Measurements from ENCODE around the gene ERG28. TPM values are rescaled to one million over a fixed set of nuclear protein-coding genes. Genes with fewer than 3 reads are reported as not detected.

The ERG28 gene
- total and polyA plus RNA-seq, 2 experiments from 2014 or later = 27.9 to 95.1 TPM

- no peak overlapping the region for H3K4me3 ChIP-seq
- H3K4me1 Mint-ChIP-seq = peaks cover 10% of the 10 kb centered on the region; the same call in 2 of the 3 replicates
- H3K27ac ChIP-seq (ENCODE audit: low read depth) = no peak overlapping the region
- no peaks in the 10 kb centered on the region for H3K36me3 ChIP-seq (ENCODE audit: insufficient read depth)
- H3F3A ChIP-seq (replicated peaks; ENCODE audit: low read depth) = no peaks in the 10 kb centered on the region
- H3K27me3 ChIP-seq (ENCODE audit: insufficient read depth) = no peaks in the 10 kb centered on the region
- ATAC-seq (no peak), DNase-seq (ENCODE audit: low spot score) (no peak)
- H3K9me2 ChIP-seq (ENCODE audit: insufficient read depth) = 0 out of 2 replicates have a peak, but pooled peaks cover 2% of the 10 kb centered on the region
- TF ChIP-seq ETS1 (IDR thresholded peaks at IDR 0.05) = no peak
- no peak for TF ChIP-seq NANOG (IDR thresholded peaks at IDR 0.05; ENCODE audit: borderline replicate concordance)
- TF ChIP-seq CREB1 (CRISPR knock-in tag; IDR thresholded peaks at IDR 0.05; ENCODE audit: low read depth) = no peak
- TF ChIP-seq, protein P1, sequence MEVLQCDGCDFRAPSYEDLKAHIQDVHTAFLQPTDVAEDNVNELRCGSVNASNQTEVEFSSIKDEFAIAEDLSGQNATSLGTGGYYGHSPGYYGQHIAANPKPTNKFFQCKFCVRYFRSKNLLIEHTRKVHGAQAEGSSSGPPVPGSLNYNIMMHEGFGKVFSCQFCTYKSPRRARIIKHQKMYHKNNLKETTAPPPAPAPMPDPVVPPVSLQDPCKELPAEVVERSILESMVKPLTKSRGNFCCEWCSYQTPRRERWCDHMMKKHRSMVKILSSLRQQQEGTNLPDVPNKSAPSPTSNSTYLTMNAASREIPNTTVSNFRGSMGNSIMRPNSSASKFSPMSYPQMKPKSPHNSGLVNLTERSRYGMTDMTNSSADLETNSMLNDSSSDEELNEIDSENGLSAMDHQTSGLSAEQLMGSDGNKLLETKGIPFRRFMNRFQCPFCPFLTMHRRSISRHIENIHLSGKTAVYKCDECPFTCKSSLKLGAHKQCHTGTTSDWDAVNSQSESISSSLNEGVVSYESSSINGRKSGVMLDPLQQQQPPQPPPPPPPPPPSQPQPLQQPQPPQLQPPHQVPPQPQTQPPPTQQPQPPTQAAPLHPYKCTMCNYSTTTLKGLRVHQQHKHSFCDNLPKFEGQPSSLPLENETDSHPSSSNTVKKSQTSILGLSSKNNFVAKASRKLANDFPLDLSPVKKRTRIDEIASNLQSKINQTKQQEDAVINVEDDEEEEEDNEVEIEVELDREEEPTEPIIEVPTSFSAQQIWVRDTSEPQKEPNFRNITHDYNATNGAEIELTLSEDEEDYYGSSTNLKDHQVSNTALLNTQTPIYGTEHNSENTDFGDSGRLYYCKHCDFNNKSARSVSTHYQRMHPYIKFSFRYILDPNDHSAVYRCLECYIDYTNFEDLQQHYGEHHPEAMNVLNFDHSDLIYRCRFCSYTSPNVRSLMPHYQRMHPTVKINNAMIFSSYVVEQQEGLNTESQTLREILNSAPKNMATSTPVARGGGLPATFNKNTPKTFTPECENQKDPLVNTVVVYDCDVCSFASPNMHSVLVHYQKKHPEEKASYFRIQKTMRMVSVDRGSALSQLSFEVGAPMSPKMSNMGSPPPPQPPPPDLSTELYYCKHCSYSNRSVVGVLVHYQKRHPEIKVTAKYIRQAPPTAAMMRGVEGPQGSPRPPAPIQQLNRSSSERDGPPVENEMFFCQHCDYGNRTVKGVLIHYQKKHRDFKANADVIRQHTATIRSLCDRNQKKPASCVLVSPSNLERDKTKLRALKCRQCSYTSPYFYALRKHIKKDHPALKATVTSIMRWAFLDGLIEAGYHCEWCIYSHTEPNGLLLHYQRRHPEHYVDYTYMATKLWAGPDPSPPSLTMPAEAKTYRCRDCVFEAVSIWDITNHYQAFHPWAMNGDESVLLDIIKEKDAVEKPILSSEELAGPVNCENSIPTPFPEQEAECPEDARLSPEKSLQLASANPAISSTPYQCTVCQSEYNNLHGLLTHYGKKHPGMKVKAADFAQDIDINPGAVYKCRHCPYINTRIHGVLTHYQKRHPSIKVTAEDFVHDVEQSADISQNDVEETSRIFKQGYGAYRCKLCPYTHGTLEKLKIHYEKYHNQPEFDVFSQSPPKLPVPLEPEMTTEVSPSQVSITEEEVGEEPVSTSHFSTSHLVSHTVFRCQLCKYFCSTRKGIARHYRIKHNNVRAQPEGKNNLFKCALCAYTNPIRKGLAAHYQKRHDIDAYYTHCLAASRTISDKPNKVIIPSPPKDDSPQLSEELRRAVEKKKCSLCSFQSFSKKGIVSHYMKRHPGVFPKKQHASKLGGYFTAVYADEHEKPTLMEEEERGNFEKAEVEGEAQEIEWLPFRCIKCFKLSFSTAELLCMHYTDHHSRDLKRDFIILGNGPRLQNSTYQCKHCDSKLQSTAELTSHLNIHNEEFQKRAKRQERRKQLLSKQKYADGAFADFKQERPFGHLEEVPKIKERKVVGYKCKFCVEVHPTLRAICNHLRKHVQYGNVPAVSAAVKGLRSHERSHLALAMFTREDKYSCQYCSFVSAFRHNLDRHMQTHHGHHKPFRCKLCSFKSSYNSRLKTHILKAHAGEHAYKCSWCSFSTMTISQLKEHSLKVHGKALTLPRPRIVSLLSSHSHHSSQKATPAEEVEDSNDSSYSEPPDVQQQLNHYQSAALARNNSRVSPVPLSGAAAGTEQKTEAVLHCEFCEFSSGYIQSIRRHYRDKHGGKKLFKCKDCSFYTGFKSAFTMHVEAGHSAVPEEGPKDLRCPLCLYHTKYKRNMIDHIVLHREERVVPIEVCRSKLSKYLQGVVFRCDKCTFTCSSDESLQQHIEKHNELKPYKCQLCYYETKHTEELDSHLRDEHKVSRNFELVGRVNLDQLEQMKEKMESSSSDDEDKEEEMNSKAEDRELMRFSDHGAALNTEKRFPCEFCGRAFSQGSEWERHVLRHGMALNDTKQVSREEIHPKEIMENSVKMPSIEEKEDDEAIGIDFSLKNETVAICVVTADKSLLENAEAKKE (CRISPR knock-in tag; IDR thresholded peaks at IDR 0.05) = no peak
- no peak for TF ChIP-seq STAT1 (IDR thresholded peaks at IDR 0.05; ENCODE audit: unreplicated experiment)
- TF ChIP-seq ZNF114 (CRISPR knock-in tag; IDR thresholded peaks at IDR 0.05) = no peak
- no peak for TF ChIP-seq ZNF331 (CRISPR knock-in tag; IDR thresholded peaks at IDR 0.05; ENCODE audit: low read depth)
- H4K20me1 ChIP-seq (replicated peaks; ENCODE audit: insufficient read depth) = no peaks in the 10 kb centered on the region
- peaks cover 6% of the 10 kb centered on the region for H3K27me3 Mint-ChIP-seq (ENCODE audit: insufficient read depth, low read depth, poor library complexity)
- no peak overlapping the region for H2AFZ ChIP-seq
- H3K4me2 ChIP-seq = no peak overlapping the region
- H3K36me3 Mint-ChIP-seq (ENCODE audit: low read depth) = no peaks in the 10 kb centered on the region; the same call in 2 of the 3 replicates
- no peaks in the 10 kb centered on the region for H3K79me2 ChIP-seq (replicated peaks; ENCODE audit: insufficient read depth)
- no peak overlapping the region for H3K27ac Mint-ChIP-seq
- H3K4me1 ChIP-seq (ENCODE audit: insufficient read depth) = no peaks in the 10 kb centered on the region
- no peak overlapping the region for H3K4me3 Mint-ChIP-seq
- no peaks in the 10 kb centered on the region for H3K9me3 Mint-ChIP-seq
Measured at GRCh38 chr14:75604979-75605851, 55.5 kb downstream of the ERG28 start.

Data from GM23338 (cell line).